Right lobe of liver (tissue), 6 donors: Measurements from ENCODE around the gene RPS6KA5. TPM values are rescaled to one million over a fixed set of nuclear protein-coding genes. Genes with fewer than 3 reads are reported as not detected.
"Not testable (repeated sequence)": the region's sequence is repeated elsewhere in the genome, so short reads cannot be mapped to it uniquely, and the experiment has no call there.

Experiments
- ATAC-seq, 4 donors: fragments of 200-7000 bp; cut with Tn5 transposase; one replicate each; pipeline ENCODE4 v1.9.1; 2020; ENCODE audit warnings: mild to moderate bottlenecking in 4 of 4, moderate library complexity in 4 of 4
- DNase-seq, 3 donors: peaks; one replicate each; pipeline ENCODE4 v3.0.0-alpha.2; 2020
- H3K27ac ChIP-seq, 3 donors: fragments of 200-600 bp; one replicate each; pipeline ENCODE4 v1.8.0; 2022
- H3K27me3 ChIP-seq, 2 donors: fragments of 200-600 bp; one replicate each; pipeline ENCODE4 v1.8.0; 2022
- H3K36me3 ChIP-seq, 4 donors: fragments of 200-600 bp; sonication (generic) in 1 of 4; one replicate each; pipeline versions ENCODE4 v1.5.1 to v1.8.0; 2017 to 2022; ENCODE audit warnings: control low read depth in 1 of 4
- H3K4me1 ChIP-seq, 4 donors: fragments of 200-600 bp; sonication (generic) in 1 of 4; one replicate each; pipeline versions ENCODE4 v1.5.1 to v1.8.0; 2017 to 2022; ENCODE audit warnings: control low read depth in 1 of 4
- H3K4me3 ChIP-seq, 3 donors: fragments of 200-600 bp; one replicate each; pipeline ENCODE4 v1.8.0; 2022
- H3K9me3 ChIP-seq, 4 donors: fragments of 200-600 bp; sonication (generic) in 1 of 4; one replicate each; pipeline versions ENCODE4 v1.5.1 to v1.8.0; 2017 to 2022; ENCODE audit warnings: control low read depth in 1 of 4
- CTCF ChIP-seq, 4 donors: fragments of 200-600 bp in 3 of 4; fragments of 450-650 bp in 1 of 4; IDR thresholded peaks; one replicate each; pipeline versions ENCODE4 v1.5.1 to v1.8.0; 2016 to 2022; ENCODE audit warnings: antibody characterized with exemption in 4 of 4, mild to moderate bottlenecking in 2 of 4
- POLR2A ChIP-seq: fragments of 450-650 bp; IDR thresholded peaks from one replicate; pipeline ENCODE4 v1.6.1; 2017; ENCODE audit warnings: antibody characterized with exemption, mild to moderate bottlenecking
- WGBS: methylation state at CpG from one replicate; pipeline ENCODE4 v1.1.6; 2018; ENCODE audit warnings: low coverage, low lambda C conversion rate; ENCODE audit not compliant: insufficient coverage; ENCODE audit errors: missing lambda C conversion rate; 5-methylcytosine and 5-hydroxymethylcytosine counted together
- intact Hi-C, 2 donors: fragments of 100-400 bp; cut with DNase I; formaldehyde crosslinking; loops; one replicate each; pipeline versions ENCODE4 v1.11.2 to v1.14.1; 2022
- total RNA-seq, 6 experiments: library from RNA; depleted of rRNA in 2 of 6; stranded (reverse); fragments of >200 nt in 2 of 6; fragmentation: NEBNext Ultra II Directional in 3 of 6; extraction: Animal tissue kit (Norgen Biotek cat#: 25700) in 3 of 6; gene quantifications; one replicate each; pipeline versions ENCODE4 v1.1.0 to v1.2.4, GENCODE V29; 2016 to 2023
- donor health status: DM: no; HTN: yes; CAD: no.
- donor health status: DM: no; HTN: no; CAD: no.
- donor health status: DM: no; HTN: no; CAD: no.
- donor health status: DM: no; HTN: yes; CAD: no.
- donor health status: DM: no; HTN: yes; CAD: no.

Gene RPS6KA5
- total RNA-seq, 6 experiments from 2014 or later = 0.31 to 3.5 (median 1.7) TPM

- H3K27me3 ChIP-seq = no peaks in the 10 kb centered on the region
- 87% methylated on average over 2 of the region's 2 CpGs for WGBS
Observed at GRCh38 chr14:90864741-90865140, 195.7 kb downstream of the RPS6KA5 start.

DNA sequence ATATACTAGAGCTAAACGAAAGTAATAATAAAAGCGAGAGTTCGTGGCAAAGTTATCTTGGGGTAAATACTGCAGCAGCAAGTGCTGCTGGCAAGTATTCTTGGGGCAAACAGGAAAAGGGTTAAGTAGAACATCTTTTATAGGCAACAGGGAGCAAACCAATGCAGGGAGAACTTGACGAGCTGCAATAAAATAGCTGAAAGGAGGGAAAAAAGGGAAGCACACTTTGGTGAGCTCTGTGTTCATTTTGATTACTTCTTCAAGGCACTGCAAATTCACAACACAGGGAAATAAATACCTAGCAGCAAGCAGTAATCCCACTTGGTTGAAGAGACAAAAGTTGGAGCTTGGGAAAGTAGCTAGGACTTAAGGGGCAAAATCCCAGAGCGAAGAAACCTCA, 201.9 kb downstream of the RPS6KA5 start:
- no peaks in the 10 kb centered on the region for H3K9me3 ChIP-seq
- ATAC-seq (no peak), DNase-seq (no peak)
- H3K27ac ChIP-seq = no peak overlapping the region
- H3K4me1 ChIP-seq = no peaks in the 10 kb centered on the region
- TF ChIP-seq POLR2A (no peak), CTCF (IDR thresholded peaks at IDR 0.05) (no peak)
- H3K36me3 ChIP-seq = no peaks in the 10 kb centered on the region
- intact Hi-C loops = no loop called here
- WGBS = 53% methylated on average over 4 of the region's 5 CpGs
- no peak overlapping the region for H3K4me3 ChIP-seq
- H3K27me3 ChIP-seq = no peaks in the 10 kb centered on the region

More at GRCh38 chr14:90864741-90865140, 195.7 kb downstream of the RPS6KA5 start:
- intact Hi-C loops = no loop called here
- no peak for ATAC-seq
- no peaks in the 10 kb centered on the region for H3K4me1 ChIP-seq
- H3K4me3 ChIP-seq = no peak overlapping the region
- no peaks in the 10 kb centered on the region for H3K36me3 ChIP-seq
- no peak for TF ChIP-seq POLR2A
- TF ChIP-seq CTCF (IDR thresholded peaks at IDR 0.05) = no peak
- H3K27ac ChIP-seq = no peak overlapping the region
- no peaks in the 10 kb centered on the region for H3K9me3 ChIP-seq
- no peak for DNase-seq

GRCh38 chr14:90857866-90858265, 202.6 kb downstream of the RPS6KA5 start:
- Histone ChIP-seq H3K4me3 (no peak overlapping the region), H3K4me1 (no peaks in the 10 kb centered on the region), H3K27ac (no peak overlapping the region), H3K27me3 (no peaks in the 10 kb centered on the region), H3K9me3 (no peaks in the 10 kb centered on the region), H3K36me3 (no peaks in the 10 kb centered on the region)
- WGBS = 64% methylated on average over 6 of the region's 6 CpGs
- no peak for TF ChIP-seq CTCF (IDR thresholded peaks at IDR 0.05)
- no peak for TF ChIP-seq POLR2A
- no peak for DNase-seq
- no peak for ATAC-seq
- intact Hi-C loops = no loop called here

- intact Hi-C loops, DNase-seq, H3K27ac ChIP-seq, H3K27me3 ChIP-seq, H3K4me1 ChIP-seq, H3K9me3 ChIP-seq, ATAC-seq, H3K36me3 ChIP-seq, H3K4me3 ChIP-seq: not testable (repeated sequence)
- WGBS = 82% methylated on average over 4 of the region's 5 CpGs
Observed at GRCh38 chr14:90856115-90856514, 204.3 kb downstream of the RPS6KA5 start.

DNA sequence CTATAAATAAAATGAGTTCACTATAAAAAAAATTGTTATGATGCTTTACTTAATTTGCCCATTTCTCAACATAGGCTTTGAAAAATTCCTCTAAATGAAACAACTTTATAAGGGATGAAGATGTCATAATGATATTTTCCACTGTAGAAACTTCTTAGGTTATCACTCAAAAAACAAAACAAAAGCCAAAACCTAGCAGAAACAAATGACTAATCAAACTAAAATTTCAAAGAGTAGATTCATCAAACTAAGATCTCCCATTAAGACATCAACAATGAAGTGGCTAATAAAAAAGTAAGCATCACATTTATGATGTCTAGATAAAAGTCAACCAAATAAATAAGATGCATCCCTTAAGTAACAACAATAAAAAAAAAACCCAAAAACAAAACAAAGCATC, 207.3 kb downstream of the RPS6KA5 start:
- H3K4me1 ChIP-seq = no peaks in the 10 kb centered on the region
- TF ChIP-seq POLR2A = no peak
- no peak for TF ChIP-seq CTCF (IDR thresholded peaks at IDR 0.05)
- DNase-seq (no peak), ATAC-seq (no peak)
- H3K36me3 ChIP-seq = no peaks in the 10 kb centered on the region
- no peaks in the 10 kb centered on the region for H3K9me3 ChIP-seq
- intact Hi-C loops = no loop called here
- H3K27me3 ChIP-seq = no peaks in the 10 kb centered on the region
- no peak overlapping the region for H3K27ac ChIP-seq
- no peak overlapping the region for H3K4me3 ChIP-seq
